Body of pancreas (tissue), 4 donors: ENCODE data around the gene IGF2BP3.

Experiments used
- CTCF ChIP-seq, 7 experiments: fragments of 450-650 bp in 4 of 7; fragments of 200-600 bp in 3 of 7; sonication (generic) in 3 of 7; IDR thresholded peaks; one replicate each; pipeline ENCODE4 v1.5.1; 2016 to 2019; ENCODE audit warnings: antibody characterized with exemption in 7 of 7
- POLR2A ChIP-seq, 3 donors: fragments of 450-650 bp; IDR thresholded peaks; one replicate each; pipeline ENCODE4 v1.6.1; 2016; ENCODE audit warnings: antibody characterized with exemption in 3 of 3, mild to moderate bottlenecking in 2 of 3

DNA sequence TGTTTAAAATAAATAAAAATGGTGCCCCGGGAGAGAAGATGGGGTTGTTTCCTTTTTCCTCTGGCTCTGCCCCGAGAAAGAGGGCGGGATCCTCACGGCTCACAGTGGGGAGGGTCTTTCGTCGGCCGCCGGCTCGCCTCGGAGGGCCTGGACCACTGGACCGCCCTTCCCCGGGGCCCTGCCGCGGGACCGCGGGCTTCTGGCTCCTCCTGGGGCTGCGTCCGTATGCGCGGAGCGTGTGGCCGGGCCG is 3.5 kb upstream of the IGF2BP3 start:
- TF ChIP-seq POLR2A (IDR thresholded peaks at IDR 0.05) (no peak), CTCF (IDR thresholded peaks at IDR 0.05) (no peak)
